HepG2 (cell line): ENCODE measurements around the gene DNAJC4. TPM values are rescaled to one million over a fixed set of nuclear protein-coding genes. Genes with fewer than 3 reads are reported as not detected.

Source experiments
- ERF ChIP-seq: IDR thresholded peaks from 2 replicates; pipeline ENCODE4 v1.6.1; 2018; ENCODE audit warnings: missing biosample characterization, missing genetic modification reagents
- JARID2 ChIP-seq: sonication (generic); formaldehyde crosslinking; IDR thresholded peaks from 2 replicates; pipeline ENCODE4 v1.8.1; 2023; ENCODE audit warnings: missing genetic modification reagents, inconsistent platforms; ENCODE audit not compliant: insufficient replicate concordance
- MAFG ChIP-seq: sonication (generic); formaldehyde crosslinking; IDR thresholded peaks from 2 replicates; pipeline ENCODE4 v1.5.1; 2020; ENCODE audit warnings: mild to moderate bottlenecking, missing genetic modification reagents
- MED1 ChIP-seq: sonication (generic); formaldehyde crosslinking; IDR thresholded peaks from 2 replicates; pipeline ENCODE4 v1.4.0; 2020; ENCODE audit warnings: missing genetic modification reagents
- NR1H2 ChIP-seq: sonication (generic); formaldehyde crosslinking; IDR thresholded peaks from 2 replicates; pipeline ENCODE4 v1.8.1; 2022; ENCODE audit warnings: low read depth, missing genetic modification reagents, borderline replicate concordance
- PHF8 ChIP-seq: sonication (generic); formaldehyde crosslinking; IDR thresholded peaks from 2 replicates; pipeline ENCODE4 v1.5.0; 2020; ENCODE audit warnings: missing genetic modification reagents
- RXRB ChIP-seq: IDR thresholded peaks from 2 replicates; pipeline ENCODE4 v1.6.1; 2016; ENCODE audit warnings: borderline replicate concordance, missing genetic modification reagents, missing compliant biosample characterization
- SIN3B ChIP-seq: fragments of 150-350 bp; IDR thresholded peaks from 2 replicates; pipeline ENCODE4 v1.6.1; 2014; ENCODE audit warnings: low read length
- SP2 ChIP-seq: sonication (generic); formaldehyde crosslinking; IDR thresholded peaks from 2 replicates; pipeline ENCODE4 v1.5.1; 2020; ENCODE audit warnings: mild to moderate bottlenecking, missing genetic modification reagents
- THAP11 ChIP-seq: IDR thresholded peaks from 2 replicates; pipeline ENCODE4 v1.6.1; 2016; ENCODE audit warnings: missing biosample characterization, missing genetic modification reagents
- ZBTB1 ChIP-seq: sonication (generic); formaldehyde crosslinking; IDR thresholded peaks from 2 replicates; pipeline ENCODE4 v1.4.0; 2020; ENCODE audit warnings: missing genetic modification reagents, borderline replicate concordance
- ZNF143 ChIP-seq: sonication (generic); formaldehyde crosslinking; IDR thresholded peaks from 2 replicates; pipeline ENCODE4 v1.4.0; 2020; ENCODE audit warnings: missing genetic modification reagents
- ZNF570 ChIP-seq: sonication (generic); formaldehyde crosslinking; IDR thresholded peaks from 2 replicates; pipeline ENCODE4 v1.4.0; 2020; ENCODE audit warnings: mild to moderate bottlenecking, missing genetic modification reagents, borderline replicate concordance
- ZNF687 ChIP-seq: sonication (generic); formaldehyde crosslinking; IDR thresholded peaks from 2 replicates; pipeline ENCODE4 v1.5.1; 2020; ENCODE audit warnings: mild to moderate bottlenecking, missing genetic modification reagents, moderate library complexity
- polyA plus RNA-seq, 8 experiments: library from polyadenylated mRNA; depleted of rRNA in 3 of 8; stranded (reverse) in 7 of 8; unstranded in 1 of 8; fragments of >200 nt; fragmentation: Illumina TruSeq in 4 of 8; extraction: Trizol in 4 of 8; gene quantifications; 2 replicates each; pipeline versions ENCODE4 v1.2.1 to v1.2.3, GENCODE V29; 2011 to 2016; ENCODE audit warnings: low read depth in 4 of 8, missing spikeins in 1 of 8, mixed read lengths in 1 of 8; ENCODE audit not compliant: insufficient read depth in 1 of 8
- total RNA-seq, 5 experiments: library from RNA; depleted of rRNA; stranded (reverse); fragments of >200 nt; fragmentation: Illumina TruSeq; extraction: Trizol; gene quantifications; 2 replicates each; pipeline ENCODE4 v1.2.3, GENCODE V29; 2016; ENCODE audit warnings: low read depth in 1 of 5
- TF ChIP-seq, protein P1 (sequence below): sonication (generic); formaldehyde crosslinking; IDR thresholded peaks from 2 replicates; pipeline ENCODE4 v1.4.0; 2020; ENCODE audit warnings: missing genetic modification reagents
- TF ChIP-seq, protein P2 (sequence below): sonication (generic); formaldehyde crosslinking; IDR thresholded peaks from 2 replicates; pipeline ENCODE4 v1.4.0; 2020; ENCODE audit warnings: mild to moderate bottlenecking, missing genetic modification reagents
- TF ChIP-seq, protein P3 (sequence below): sonication (generic); formaldehyde crosslinking; IDR thresholded peaks from 2 replicates; pipeline ENCODE4 v1.4.0; 2020; ENCODE audit warnings: missing genetic modification reagents, borderline replicate concordance
- TF ChIP-seq, protein P4 (sequence below): sonication (generic); formaldehyde crosslinking; IDR thresholded peaks from 2 replicates; pipeline ENCODE4 v1.4.0; 2020; ENCODE audit warnings: mild to moderate bottlenecking, missing genetic modification reagents, borderline replicate concordance

DNAJC4 gene
- total and polyA plus RNA-seq, 2 of the 13 experiments (the other 11 are each of a cell fraction or from before 2014, with no cell fraction given) = 10.3 to 60.8 TPM

DNA sequence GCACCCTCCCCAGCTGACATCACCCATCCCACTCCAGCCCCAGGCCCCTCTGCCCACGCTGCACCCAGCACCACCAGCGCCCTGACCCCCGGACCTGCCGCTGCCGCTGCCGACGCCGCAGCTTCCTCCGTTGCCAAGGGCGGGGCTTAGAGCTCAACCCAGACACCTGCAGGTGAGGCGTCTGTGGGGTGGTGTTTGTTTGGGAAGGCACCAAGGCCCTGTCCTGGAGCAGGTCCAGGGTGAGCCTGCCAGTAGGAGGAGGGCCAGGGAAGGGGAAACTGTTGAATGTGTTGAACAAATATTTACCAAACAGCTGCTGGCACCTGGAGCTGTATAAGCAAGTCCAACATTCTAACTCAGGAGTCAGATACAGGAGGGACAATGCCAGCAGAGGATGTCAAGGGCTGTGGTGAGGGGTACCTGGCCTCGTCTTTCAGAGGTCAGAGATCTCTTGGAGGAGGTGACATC lies 7.2 kb downstream of the DNAJC4 start (continued):
- TF ChIP-seq, protein P1, sequence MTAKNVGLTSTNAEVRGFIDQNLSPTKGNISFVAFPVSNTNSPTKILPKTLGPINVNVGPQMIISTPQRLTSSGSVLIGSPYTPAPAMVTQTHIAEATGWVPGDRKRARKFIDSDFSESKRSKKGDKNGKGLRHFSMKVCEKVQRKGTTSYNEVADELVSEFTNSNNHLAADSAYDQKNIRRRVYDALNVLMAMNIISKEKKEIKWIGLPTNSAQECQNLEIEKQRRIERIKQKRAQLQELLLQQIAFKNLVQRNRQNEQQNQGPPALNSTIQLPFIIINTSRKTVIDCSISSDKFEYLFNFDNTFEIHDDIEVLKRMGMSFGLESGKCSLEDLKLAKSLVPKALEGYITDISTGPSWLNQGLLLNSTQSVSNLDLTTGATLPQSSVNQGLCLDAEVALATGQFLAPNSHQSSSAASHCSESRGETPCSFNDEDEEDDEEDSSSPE (CRISPR knock-in tag) = 0 out of 2 replicates have a peak, but pooled peaks have one; percentile 26
- TF ChIP-seq THAP11 (CRISPR knock-in tag) (peak; percentile 73), MAFG (no peak), RXRB (CRISPR knock-in tag) (peak; percentile 69; the same call in 1 of the 2 replicates), NR1H2 (no peak), ZNF143 (CRISPR knock-in tag) (no peak), SP2 (CRISPR knock-in tag) (no peak), JARID2 (CRISPR knock-in tag) (no peak), ERF (CRISPR knock-in tag) (peak; percentile 87; the same call in 1 of the 2 replicates), MED1 (CRISPR knock-in tag) (peak; percentile 80), PHF8 (CRISPR knock-in tag) (no peak), ZBTB1 (CRISPR knock-in tag) (no peak), SIN3B (no peak), ZNF570 (CRISPR knock-in tag) (no peak), ZNF687 (CRISPR knock-in tag) (peak; percentile 90)
- TF ChIP-seq, protein P2, sequence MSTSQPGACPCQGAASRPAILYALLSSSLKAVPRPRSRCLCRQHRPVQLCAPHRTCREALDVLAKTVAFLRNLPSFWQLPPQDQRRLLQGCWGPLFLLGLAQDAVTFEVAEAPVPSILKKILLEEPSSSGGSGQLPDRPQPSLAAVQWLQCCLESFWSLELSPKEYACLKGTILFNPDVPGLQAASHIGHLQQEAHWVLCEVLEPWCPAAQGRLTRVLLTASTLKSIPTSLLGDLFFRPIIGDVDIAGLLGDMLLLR (CRISPR knock-in tag) = no peak
- TF ChIP-seq, protein P3, sequence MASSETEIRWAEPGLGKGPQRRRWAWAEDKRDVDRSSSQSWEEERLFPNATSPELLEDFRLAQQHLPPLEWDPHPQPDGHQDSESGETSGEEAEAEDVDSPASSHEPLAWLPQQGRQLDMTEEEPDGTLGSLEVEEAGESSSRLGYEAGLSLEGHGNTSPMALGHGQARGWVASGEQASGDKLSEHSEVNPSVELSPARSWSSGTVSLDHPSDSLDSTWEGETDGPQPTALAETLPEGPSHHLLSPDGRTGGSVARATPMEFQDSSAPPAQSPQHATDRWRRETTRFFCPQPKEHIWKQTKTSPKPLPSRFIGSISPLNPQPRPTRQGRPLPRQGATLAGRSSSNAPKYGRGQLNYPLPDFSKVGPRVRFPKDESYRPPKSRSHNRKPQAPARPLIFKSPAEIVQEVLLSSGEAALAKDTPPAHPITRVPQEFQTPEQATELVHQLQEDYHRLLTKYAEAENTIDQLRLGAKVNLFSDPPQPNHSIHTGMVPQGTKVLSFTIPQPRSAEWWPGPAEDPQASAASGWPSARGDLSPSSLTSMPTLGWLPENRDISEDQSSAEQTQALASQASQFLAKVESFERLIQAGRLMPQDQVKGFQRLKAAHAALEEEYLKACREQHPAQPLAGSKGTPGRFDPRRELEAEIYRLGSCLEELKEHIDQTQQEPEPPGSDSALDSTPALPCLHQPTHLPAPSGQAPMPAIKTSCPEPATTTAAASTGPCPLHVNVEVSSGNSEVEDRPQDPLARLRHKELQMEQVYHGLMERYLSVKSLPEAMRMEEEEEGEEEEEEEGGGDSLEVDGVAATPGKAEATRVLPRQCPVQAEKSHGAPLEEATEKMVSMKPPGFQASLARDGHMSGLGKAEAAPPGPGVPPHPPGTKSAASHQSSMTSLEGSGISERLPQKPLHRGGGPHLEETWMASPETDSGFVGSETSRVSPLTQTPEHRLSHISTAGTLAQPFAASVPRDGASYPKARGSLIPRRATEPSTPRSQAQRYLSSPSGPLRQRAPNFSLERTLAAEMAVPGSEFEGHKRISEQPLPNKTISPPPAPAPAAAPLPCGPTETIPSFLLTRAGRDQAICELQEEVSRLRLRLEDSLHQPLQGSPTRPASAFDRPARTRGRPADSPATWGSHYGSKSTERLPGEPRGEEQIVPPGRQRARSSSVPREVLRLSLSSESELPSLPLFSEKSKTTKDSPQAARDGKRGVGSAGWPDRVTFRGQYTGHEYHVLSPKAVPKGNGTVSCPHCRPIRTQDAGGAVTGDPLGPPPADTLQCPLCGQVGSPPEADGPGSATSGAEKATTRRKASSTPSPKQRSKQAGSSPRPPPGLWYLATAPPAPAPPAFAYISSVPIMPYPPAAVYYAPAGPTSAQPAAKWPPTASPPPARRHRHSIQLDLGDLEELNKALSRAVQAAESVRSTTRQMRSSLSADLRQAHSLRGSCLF (CRISPR knock-in tag) = no peak
- TF ChIP-seq, protein P4, sequence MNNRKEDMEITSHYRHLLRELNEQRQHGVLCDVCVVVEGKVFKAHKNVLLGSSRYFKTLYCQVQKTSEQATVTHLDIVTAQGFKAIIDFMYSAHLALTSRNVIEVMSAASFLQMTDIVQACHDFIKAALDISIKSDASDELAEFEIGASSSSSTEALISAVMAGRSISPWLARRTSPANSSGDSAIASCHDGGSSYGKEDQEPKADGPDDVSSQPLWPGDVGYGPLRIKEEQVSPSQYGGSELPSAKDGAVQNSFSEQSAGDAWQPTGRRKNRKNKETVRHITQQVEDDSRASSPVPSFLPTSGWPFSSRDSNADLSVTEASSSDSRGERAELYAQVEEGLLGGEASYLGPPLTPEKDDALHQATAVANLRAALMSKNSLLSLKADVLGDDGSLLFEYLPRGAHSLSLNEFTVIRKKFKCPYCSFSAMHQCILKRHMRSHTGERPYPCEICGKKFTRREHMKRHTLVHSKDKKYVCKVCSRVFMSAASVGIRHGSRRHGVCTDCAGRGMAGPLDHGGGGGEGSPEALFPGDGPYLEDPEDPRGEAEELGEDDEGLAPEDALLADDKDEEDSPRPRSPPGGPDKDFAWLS = no peak
